Measurements from ENCODE around the gene SHROOM1. TPM values are rescaled to one million over a fixed set of nuclear protein-coding genes. Genes with fewer than 3 reads are reported as not detected.

Gene SHROOM1
- polyA plus RNA-seq, 1 donor from 2014 or later = 1.8 TPM

DNA sequence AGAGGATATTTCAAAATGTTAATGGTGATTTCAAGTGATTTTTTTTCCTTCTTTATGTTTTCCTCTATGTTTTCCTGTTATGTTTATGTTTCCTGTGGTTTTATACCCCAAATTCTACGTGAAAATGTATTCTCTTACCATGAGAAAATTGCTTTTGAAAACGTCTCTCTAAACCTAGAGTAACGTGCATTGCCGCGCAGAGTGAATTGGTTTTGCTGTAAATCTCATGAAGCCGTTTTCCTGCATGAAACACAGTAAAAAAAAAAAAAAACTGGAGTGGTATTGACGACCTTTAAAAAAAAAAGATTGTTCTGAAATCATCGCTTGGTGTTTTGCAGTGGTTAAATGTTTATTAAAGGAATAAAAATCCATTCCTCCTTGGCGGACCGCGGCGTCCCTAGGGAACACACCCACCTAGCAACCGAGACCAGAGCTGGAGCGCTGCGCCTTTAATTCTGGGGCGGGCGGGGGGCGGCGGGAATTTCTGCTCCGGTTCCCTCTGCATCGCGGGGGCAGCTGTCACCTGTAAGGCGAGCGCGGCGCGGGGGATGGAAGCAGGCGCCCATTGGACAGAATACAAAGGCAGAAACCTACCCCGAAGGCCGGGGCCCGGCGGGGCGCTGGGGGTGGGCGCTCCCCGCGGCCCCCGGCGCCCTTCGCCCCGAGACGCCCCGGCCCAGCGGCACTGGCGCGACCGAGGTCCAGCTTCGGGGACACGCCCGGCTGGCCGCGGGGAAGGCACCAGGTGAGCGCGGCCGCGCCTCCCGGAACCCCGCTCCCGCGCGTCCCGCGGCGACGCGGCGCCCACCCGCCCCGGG lies 17.5 kb downstream of the SHROOM1 start, which contains the start of gene SOWAHA:
Gene SOWAHA, plus strand, starts transcription at position 522 of the 818 bp plus-strand sequence. CDS start 320 bp downstream, outside the sequence.
- no peak within 1 kb of the TSS for H3K27ac ChIP-seq (ENCODE audit: low read length)
- no peak within 1 kb of the TSS for H2AFZ ChIP-seq (ENCODE audit: low read depth, low read length)

DNA sequence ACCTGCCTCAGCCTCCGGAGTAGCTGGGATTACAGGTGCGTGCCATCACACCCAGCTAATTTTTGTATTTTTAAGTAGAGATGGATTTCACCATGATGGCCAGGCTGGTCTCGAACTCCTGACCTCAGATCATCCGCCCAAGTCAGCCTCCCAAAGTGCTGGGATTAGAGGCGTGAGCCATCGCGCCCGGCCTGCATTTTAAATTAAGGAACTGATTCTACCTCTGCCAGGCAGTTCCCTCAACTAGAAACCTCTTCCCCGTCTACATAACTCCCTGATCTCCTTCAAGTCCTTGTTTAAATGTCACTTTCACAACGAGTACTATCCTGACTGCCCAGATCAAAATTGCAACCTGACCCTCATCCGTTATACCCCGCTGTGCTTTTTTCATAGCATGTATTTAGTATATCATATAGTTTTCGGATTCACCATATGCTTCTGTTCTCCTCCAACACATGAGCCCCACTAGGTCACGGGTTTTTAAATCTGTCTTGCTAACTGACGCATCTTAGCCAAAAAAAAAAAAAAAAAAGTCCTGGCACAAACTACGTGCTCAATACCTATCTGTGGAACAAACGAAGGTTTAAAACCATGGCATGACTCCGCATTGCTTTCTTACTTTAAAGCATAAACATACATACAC lies 18.2 kb downstream of the SHROOM1 start:
- peak overlapping the region; percentile 52 for H3K9ac ChIP-seq (ENCODE audit: low read length)
- H3K27me3 ChIP-seq (ENCODE audit: insufficient read depth, low read depth, low read length) = peaks cover 41% of the 10 kb centered on the region
- peaks cover 5% of the 10 kb centered on the region for H3K9me3 ChIP-seq (ENCODE audit: low read length)
- TF ChIP-seq SMC3 (conservative IDR thresholded peaks at IDR 0.05; ENCODE audit: poor library complexity) (no peak), TAF1 (IDR thresholded peaks at IDR 0.05; ENCODE audit: low read depth) (no peak), EP300 (conservative IDR thresholded peaks at IDR 0.05; ENCODE audit: poor library complexity, severe bottlenecking) (no peak), MXI1 (conservative IDR thresholded peaks at IDR 0.05; ENCODE audit: poor library complexity, severe bottlenecking) (no peak), RAD21 (conservative IDR thresholded peaks at IDR 0.05) (no peak), POLR2AphosphoS5 (IDR thresholded peaks at IDR 0.05) (no peak), EZH2 (IDR thresholded peaks at IDR 0.05; ENCODE audit: borderline replicate concordance, insufficient read depth, low read length, poor library complexity, severe bottlenecking) (no peak)
- TF ChIP-seq, protein P1, sequence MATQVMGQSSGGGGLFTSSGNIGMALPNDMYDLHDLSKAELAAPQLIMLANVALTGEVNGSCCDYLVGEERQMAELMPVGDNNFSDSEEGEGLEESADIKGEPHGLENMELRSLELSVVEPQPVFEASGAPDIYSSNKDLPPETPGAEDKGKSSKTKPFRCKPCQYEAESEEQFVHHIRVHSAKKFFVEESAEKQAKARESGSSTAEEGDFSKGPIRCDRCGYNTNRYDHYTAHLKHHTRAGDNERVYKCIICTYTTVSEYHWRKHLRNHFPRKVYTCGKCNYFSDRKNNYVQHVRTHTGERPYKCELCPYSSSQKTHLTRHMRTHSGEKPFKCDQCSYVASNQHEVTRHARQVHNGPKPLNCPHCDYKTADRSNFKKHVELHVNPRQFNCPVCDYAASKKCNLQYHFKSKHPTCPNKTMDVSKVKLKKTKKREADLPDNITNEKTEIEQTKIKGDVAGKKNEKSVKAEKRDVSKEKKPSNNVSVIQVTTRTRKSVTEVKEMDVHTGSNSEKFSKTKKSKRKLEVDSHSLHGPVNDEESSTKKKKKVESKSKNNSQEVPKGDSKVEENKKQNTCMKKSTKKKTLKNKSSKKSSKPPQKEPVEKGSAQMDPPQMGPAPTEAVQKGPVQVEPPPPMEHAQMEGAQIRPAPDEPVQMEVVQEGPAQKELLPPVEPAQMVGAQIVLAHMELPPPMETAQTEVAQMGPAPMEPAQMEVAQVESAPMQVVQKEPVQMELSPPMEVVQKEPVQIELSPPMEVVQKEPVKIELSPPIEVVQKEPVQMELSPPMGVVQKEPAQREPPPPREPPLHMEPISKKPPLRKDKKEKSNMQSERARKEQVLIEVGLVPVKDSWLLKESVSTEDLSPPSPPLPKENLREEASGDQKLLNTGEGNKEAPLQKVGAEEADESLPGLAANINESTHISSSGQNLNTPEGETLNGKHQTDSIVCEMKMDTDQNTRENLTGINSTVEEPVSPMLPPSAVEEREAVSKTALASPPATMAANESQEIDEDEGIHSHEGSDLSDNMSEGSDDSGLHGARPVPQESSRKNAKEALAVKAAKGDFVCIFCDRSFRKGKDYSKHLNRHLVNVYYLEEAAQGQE (IDR thresholded peaks at IDR 0.05; ENCODE audit: borderline replicate concordance) = no peak
- TF ChIP-seq, protein P2, sequence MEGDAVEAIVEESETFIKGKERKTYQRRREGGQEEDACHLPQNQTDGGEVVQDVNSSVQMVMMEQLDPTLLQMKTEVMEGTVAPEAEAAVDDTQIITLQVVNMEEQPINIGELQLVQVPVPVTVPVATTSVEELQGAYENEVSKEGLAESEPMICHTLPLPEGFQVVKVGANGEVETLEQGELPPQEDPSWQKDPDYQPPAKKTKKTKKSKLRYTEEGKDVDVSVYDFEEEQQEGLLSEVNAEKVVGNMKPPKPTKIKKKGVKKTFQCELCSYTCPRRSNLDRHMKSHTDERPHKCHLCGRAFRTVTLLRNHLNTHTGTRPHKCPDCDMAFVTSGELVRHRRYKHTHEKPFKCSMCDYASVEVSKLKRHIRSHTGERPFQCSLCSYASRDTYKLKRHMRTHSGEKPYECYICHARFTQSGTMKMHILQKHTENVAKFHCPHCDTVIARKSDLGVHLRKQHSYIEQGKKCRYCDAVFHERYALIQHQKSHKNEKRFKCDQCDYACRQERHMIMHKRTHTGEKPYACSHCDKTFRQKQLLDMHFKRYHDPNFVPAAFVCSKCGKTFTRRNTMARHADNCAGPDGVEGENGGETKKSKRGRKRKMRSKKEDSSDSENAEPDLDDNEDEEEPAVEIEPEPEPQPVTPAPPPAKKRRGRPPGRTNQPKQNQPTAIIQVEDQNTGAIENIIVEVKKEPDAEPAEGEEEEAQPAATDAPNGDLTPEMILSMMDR (IDR thresholded peaks at IDR 0.05; ENCODE audit: poor library complexity, severe bottlenecking) = no peak
- H3K9me2 ChIP-seq (ENCODE audit: insufficient read depth, low read length) = no peaks in the 10 kb centered on the region
- H3K27ac ChIP-seq (ENCODE audit: low read length) = no peak overlapping the region
- no peaks in the 10 kb centered on the region for H4K20me1 ChIP-seq (ENCODE audit: insufficient read depth)
- no peak overlapping the region for H2AFZ ChIP-seq (ENCODE audit: low read depth, low read length)
- H3K36me3 ChIP-seq (ENCODE audit: insufficient read depth, low read length) = no peaks in the 10 kb centered on the region
- no peaks in the 10 kb centered on the region for H3K79me2 ChIP-seq (replicated peaks; ENCODE audit: insufficient read depth, low read length)
- H3K4me2 ChIP-seq (ENCODE audit: low read length) = peak overlapping the region; percentile 81
- peak overlapping the region; percentile 65 for H3K4me3 ChIP-seq (ENCODE audit: low read length)
- H3F3A ChIP-seq (ENCODE audit: insufficient read depth, low read length, poor library complexity, severe bottlenecking) = no peaks in the 10 kb centered on the region

More for the DNA sequence above, 17.5 kb downstream of the SHROOM1 start, which contains the start of gene SOWAHA:
- Histone ChIP-seq H3F3A (ENCODE audit: insufficient read depth, low read length, poor library complexity, severe bottlenecking) (no peaks in the 10 kb centered on the region), H3K79me2 (replicated peaks; ENCODE audit: insufficient read depth, low read length) (no peaks in the 10 kb centered on the region), H3K4me3 (ENCODE audit: low read length) (peak within 1 kb of the TSS; percentile 65), H3K4me2 (ENCODE audit: low read length) (peak within 1 kb of the TSS; percentile 81), H3K36me3 (ENCODE audit: insufficient read depth, low read length) (no peaks in the 10 kb centered on the region), H3K9ac (ENCODE audit: low read length) (peak within 1 kb of the TSS; percentile 52), H3K9me2 (ENCODE audit: insufficient read depth, low read length) (no peaks in the 10 kb centered on the region), H4K20me1 (ENCODE audit: insufficient read depth) (no peaks in the 10 kb centered on the region), H3K27me3 (ENCODE audit: insufficient read depth, low read depth, low read length) (peaks cover 41% of the 10 kb centered on the region), H3K9me3 (ENCODE audit: low read length) (peaks cover 5% of the 10 kb centered on the region)
- TF ChIP-seq MXI1 (conservative IDR thresholded peaks at IDR 0.05; ENCODE audit: poor library complexity, severe bottlenecking) (no peak), POLR2AphosphoS5 (IDR thresholded peaks at IDR 0.05) (peak; percentile 28)
